ENCODE results near the gene SLIT1. TPM values are rescaled to one million over a fixed set of nuclear protein-coding genes. Genes with fewer than 3 reads are reported as not detected.

Gene SLIT1
- total RNA-seq, 1 donor from 2014 or later = under 0.01 TPM

GRCh38 chr10:97078261-97078937, 107.4 kb downstream of the SLIT1 start:
- H3K4me3 ChIP-seq (ENCODE audit: low read depth, low read length) = no peak overlapping the region
- no peaks in the 10 kb centered on the region for H3K36me3 ChIP-seq (ENCODE audit: control insufficient read depth, insufficient read depth, low read length)
- DNase-seq (ENCODE audit: low read depth) = no peak
- no peak for FAIRE-seq
- H3K27me3 ChIP-seq (ENCODE audit: control insufficient read depth, insufficient read depth, low read length) = peaks cover 5% of the 10 kb centered on the region
- no peak for TF ChIP-seq CTCF (IDR thresholded peaks at IDR 0.05; ENCODE audit: insufficient read depth, low read length, severe bottlenecking)

- Histone ChIP-seq H3K36me3 (ENCODE audit: control insufficient read depth, insufficient read depth, low read length) (no peaks in the 10 kb centered on the region), H3K4me3 (ENCODE audit: low read depth, low read length) (no peak overlapping the region), H3K27me3 (ENCODE audit: control insufficient read depth, insufficient read depth, low read length) (peaks cover 5% of the 10 kb centered on the region)
- TF ChIP-seq CTCF (IDR thresholded peaks at IDR 0.05; ENCODE audit: insufficient read depth, low read length, severe bottlenecking) = no peak
- FAIRE-seq = no peak
- DNase-seq (ENCODE audit: low read depth) = no peak
Observed at GRCh38 chr10:97076781-97077180, 109.0 kb downstream of the SLIT1 start.

GRCh38 chr10:97075961-97076525, 109.7 kb downstream of the SLIT1 start:
- H3K36me3 ChIP-seq (ENCODE audit: control insufficient read depth, insufficient read depth, low read length) = no peaks in the 10 kb centered on the region
- H3K27me3 ChIP-seq (ENCODE audit: control insufficient read depth, insufficient read depth, low read length) = peaks cover 5% of the 10 kb centered on the region
- no peak for TF ChIP-seq CTCF (IDR thresholded peaks at IDR 0.05; ENCODE audit: insufficient read depth, low read length, severe bottlenecking)
- no peak for FAIRE-seq
- no peak overlapping the region for H3K4me3 ChIP-seq (ENCODE audit: low read depth, low read length)
- DNase-seq (ENCODE audit: low read depth) = no peak

- Histone ChIP-seq H3K27me3 (ENCODE audit: control insufficient read depth, insufficient read depth, low read length) (peaks cover 5% of the 10 kb centered on the region), H3K4me3 (ENCODE audit: low read depth, low read length) (no peak overlapping the region), H3K36me3 (ENCODE audit: control insufficient read depth, insufficient read depth, low read length) (no peaks in the 10 kb centered on the region)
- no peak for TF ChIP-seq CTCF (IDR thresholded peaks at IDR 0.05; ENCODE audit: insufficient read depth, low read length, severe bottlenecking)
- DNase-seq (ENCODE audit: low read depth) (no peak), FAIRE-seq (no peak)
Observed at GRCh38 chr10:97075421-97075820, 110.3 kb downstream of the SLIT1 start.

- FAIRE-seq (no peak), DNase-seq (ENCODE audit: low read depth) (no peak)
- no peaks in the 10 kb centered on the region for H3K36me3 ChIP-seq (ENCODE audit: control insufficient read depth, insufficient read depth, low read length)
- peaks cover 3% of the 10 kb centered on the region for H3K27me3 ChIP-seq (ENCODE audit: control insufficient read depth, insufficient read depth, low read length)
- TF ChIP-seq CTCF (IDR thresholded peaks at IDR 0.05; ENCODE audit: insufficient read depth, low read length, severe bottlenecking) = no peak
- H3K4me3 ChIP-seq (ENCODE audit: low read depth, low read length) = no peak overlapping the region
Observed at GRCh38 chr10:97074256-97075145, 111.3 kb downstream of the SLIT1 start.
